HG03378 (cell line): ENCODE results near the gene TMEM114.

Experiments used
- ATAC-seq: cut with Tn5 transposase; IDR thresholded peaks from one replicate; pipeline ENCODE4 v1.9.1; 2021; ENCODE audit warnings: mild to moderate bottlenecking, moderate library complexity; ENCODE audit not compliant: unreplicated experiment

Gene TMEM114

GRCh38 chr16:8551388-8552332 lies 38.7 kb downstream of the TMEM114 start:
- no peak for ATAC-seq

GRCh38 chr16:8550728-8551387 lies 39.5 kb downstream of the TMEM114 start:
- no peak for ATAC-seq

- no peak for ATAC-seq
Measured at GRCh38 chr16:8549843-8550412, 40.4 kb downstream of the TMEM114 start.

- no peak for ATAC-seq
Measured at GRCh38 chr16:8548166-8548565, 42.1 kb downstream of the TMEM114 start.

DNA sequence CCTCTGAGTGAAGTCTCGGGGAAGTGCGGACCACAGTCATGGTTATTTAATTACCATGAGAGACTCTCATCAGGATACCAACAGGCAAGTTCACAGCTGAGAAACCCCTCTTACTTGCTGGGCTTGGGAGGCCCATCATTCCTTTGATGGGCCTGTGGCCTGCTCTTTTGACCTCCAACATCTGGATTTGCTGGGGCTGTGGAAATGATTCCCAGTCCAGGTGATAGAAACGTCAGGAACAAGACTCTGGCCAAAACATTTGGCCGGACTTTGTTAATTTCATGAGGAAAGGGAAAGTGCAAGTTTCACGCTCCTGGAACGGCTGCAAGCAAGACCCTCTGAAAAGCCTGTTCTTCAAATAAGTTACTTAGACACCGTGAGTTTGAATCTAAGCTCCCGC lies 42.5 kb downstream of the TMEM114 start:
- ATAC-seq: no peak

- ATAC-seq: no peak
Measured at GRCh38 chr16:8544406-8544805, 45.9 kb downstream of the TMEM114 start.

GRCh38 chr16:8543258-8543657 lies 47.1 kb downstream of the TMEM114 start:
- no peak for ATAC-seq

GRCh38 chr16:8542393-8542792 lies 47.9 kb downstream of the TMEM114 start:
- no peak for ATAC-seq

DNA sequence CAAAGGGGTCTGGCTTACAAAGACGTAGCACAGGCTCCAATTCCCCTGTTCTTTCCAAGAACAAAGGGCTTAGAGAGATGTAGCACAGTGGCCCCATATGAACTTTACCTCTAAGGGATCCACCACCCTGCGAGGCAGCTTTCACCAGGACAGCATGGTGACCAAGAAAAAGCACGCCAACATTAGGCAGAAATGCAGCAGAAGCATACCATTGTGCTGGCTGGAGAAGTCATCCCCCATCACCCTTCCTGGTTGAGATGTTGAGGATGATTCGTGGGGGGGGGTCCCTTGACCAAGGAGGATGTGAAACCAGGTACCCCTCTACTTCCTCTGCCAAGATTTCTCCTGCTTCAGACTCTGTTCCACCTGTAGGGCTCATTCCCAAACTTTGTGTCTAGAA lies 48.4 kb downstream of the TMEM114 start:
- ATAC-seq: no peak

GRCh38 chr16:8537691-8538342 lies 52.5 kb downstream of the TMEM114 start:
- no peak for ATAC-seq

- ATAC-seq: no peak
Measured at GRCh38 chr16:8533509-8533908, 56.8 kb downstream of the TMEM114 start.

GRCh38 chr16:8530752-8531384 lies 59.4 kb downstream of the TMEM114 start:
- no peak for ATAC-seq

DNA sequence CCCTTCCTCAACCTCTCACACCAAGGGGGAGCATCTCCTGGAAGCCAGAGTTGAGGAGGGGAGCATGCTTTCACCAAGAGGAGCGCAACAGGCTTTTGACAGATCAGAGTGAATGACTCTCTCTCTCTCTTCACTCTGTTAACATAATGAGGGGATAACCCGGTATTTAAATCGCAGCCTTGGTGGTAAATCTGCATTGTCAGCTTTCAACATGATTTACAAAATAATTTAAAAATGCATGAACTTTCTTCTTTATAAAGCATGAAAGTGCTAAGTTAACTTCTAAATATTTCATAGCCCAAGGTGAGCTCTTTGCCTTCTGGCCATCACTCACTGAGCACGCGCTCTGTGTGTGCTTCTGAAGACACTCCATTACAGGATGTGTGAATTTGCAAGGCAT lies 61.8 kb downstream of the TMEM114 start:
- ATAC-seq: no peak

DNA sequence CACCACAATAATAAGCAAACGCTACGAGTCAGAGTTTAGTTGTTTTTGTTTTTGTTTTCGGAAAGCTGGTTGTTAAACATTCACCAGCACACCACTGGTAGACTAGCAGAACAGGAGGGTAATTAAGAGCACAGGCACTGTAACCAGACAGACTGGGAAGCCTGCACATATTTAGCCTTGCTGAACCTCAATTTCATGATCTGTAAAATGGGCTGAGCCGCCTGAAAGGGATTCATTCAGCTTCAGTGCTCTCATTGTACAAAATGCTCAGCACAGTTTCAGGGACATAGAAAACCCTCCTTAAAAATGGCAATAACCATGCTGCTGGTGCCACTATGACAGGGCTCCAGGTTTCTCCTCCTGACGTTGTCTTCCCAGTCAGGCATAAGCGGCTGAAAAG lies 66.4 kb downstream of the TMEM114 start:
- no peak for ATAC-seq

GRCh38 chr16:8522757-8523156 lies 67.6 kb downstream of the TMEM114 start:
- no peak for ATAC-seq

- ATAC-seq: no peak
Measured at GRCh38 chr16:8519643-8520042, 70.7 kb downstream of the TMEM114 start.
